ENCODE results near the gene COL7A1. TPM values are rescaled to one million over a fixed set of nuclear protein-coding genes. Genes with fewer than 3 reads are reported as not detected.

COL7A1 gene
- total RNA-seq, 2 experiments from 2014 or later, result 0.40 to 1.4 TPM

DNA sequence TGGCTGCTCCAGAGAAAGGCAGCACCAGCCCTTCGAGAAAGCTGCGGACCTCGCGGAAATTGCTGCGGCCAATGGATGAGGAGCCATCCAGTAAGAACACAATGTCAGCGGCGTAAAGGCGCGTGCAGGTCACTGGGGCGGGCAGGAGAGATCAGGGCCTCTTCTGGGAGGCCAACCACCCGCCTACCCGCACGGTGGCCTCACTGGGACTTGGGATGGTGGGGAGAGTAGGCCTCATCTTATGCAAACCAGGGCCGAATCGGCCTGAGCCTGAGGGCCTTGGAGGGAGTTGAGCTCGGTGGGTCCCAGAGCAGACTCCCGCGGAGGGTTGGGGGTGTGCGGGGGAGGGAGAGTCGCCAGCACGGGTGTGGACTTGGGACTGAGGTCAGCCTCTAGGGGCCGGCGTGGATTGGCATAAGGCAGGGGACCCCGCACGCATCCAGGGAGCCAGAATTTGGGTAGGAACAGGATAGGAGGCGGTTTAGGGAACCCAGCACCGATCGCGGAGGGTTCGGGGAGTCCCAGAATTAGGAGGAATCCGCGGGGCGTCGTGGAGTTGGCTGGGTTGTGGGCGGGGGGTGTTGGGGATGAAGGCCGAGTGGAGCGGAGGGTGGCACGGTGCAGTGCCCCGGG lies 596 bp downstream of the COL7A1 start:
- DNase-seq, result no peak
- H3K36me3 Mint-ChIP-seq (ENCODE audit: low read depth), result peaks cover 10% of the 10 kb centered on the region
- POLR2A ChIA-PET, result no interaction called here
- no peaks in the 10 kb centered on the region for H3K9me3 Mint-ChIP-seq
- peaks cover 7% of the 10 kb centered on the region for H3K4me1 Mint-ChIP-seq
- CTCF ChIA-PET, result no interaction called here
- H3K27ac Mint-ChIP-seq, result no peak overlapping the region
- peaks cover 28% of the 10 kb centered on the region for H3K27me3 Mint-ChIP-seq
- no peak overlapping the region for H3K4me3 Mint-ChIP-seq

- POLR2A ChIA-PET, result no interaction called here
- DNase-seq, result no peak
- Mint-ChIP-seq H3K9me3 (no peaks in the 10 kb centered on the region), H3K27ac (no peak overlapping the region), H3K4me3 (no peak overlapping the region), H3K4me1 (peaks cover 7% of the 10 kb centered on the region), H3K27me3 (peaks cover 36% of the 10 kb centered on the region), H3K36me3 (ENCODE audit: low read depth) (no peaks in the 10 kb centered on the region)
- CTCF ChIA-PET, result no interaction called here
Observed at GRCh38 chr3:48593337-48593736, 1.8 kb downstream of the COL7A1 start.

GRCh38 chr3:48592519-48593087 lies 2.5 kb downstream of the COL7A1 start:
- Mint-ChIP-seq H3K27me3 (peaks cover 36% of the 10 kb centered on the region), H3K4me3 (no peak overlapping the region), H3K36me3 (ENCODE audit: low read depth) (no peaks in the 10 kb centered on the region), H3K9me3 (no peaks in the 10 kb centered on the region), H3K27ac (no peak overlapping the region), H3K4me1 (peaks cover 7% of the 10 kb centered on the region)
- no peak for DNase-seq
- POLR2A ChIA-PET, result no interaction called here
- CTCF ChIA-PET, result interaction anchor here (0.5 kb wide), 1 partner anchor 192 kb away, joined by 4 read pairs; no protein-coding TSS in a partner anchor

GRCh38 chr3:48591886-48592518 lies 3.1 kb downstream of the COL7A1 start:
- Mint-ChIP-seq H3K27me3 (peaks cover 36% of the 10 kb centered on the region), H3K4me3 (no peak overlapping the region), H3K36me3 (ENCODE audit: low read depth) (no peaks in the 10 kb centered on the region), H3K9me3 (no peaks in the 10 kb centered on the region), H3K27ac (no peak overlapping the region), H3K4me1 (peaks cover 7% of the 10 kb centered on the region)
- ChIA-PET CTCF (interaction anchor here (0.5 kb wide), 1 partner anchor 191 kb away, joined by 4 read pairs; no protein-coding TSS in a partner anchor), POLR2A (no interaction called here)
- no peak for DNase-seq

DNA sequence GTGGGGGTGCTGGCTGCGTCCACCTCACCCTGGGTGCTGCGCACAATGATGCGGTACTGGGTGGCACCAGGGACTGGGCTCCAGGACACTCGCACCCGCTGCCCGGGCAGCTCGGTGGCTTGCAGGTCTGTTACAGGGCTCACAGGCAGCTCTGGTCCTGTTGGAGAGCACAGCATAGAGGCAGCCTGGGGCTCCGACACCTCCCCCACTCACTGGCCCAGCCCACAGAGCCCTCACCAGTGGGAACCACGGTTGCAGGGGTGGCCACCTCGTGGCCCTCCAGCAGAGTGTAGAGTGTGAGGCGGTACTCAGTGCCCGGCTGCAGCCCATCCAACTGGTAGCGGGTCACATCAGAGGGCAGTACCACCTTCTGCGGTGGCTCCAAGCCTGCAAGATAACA lies 3.7 kb downstream of the COL7A1 start:
- H3K4me1 Mint-ChIP-seq, result peaks cover 7% of the 10 kb centered on the region
- no peak for DNase-seq
- POLR2A ChIA-PET, result no interaction called here
- no peak overlapping the region for H3K4me3 Mint-ChIP-seq
- no peaks in the 10 kb centered on the region for H3K9me3 Mint-ChIP-seq
- no peak overlapping the region for H3K27ac Mint-ChIP-seq
- CTCF ChIA-PET, result no interaction called here
- H3K27me3 Mint-ChIP-seq, result peaks cover 36% of the 10 kb centered on the region
- no peaks in the 10 kb centered on the region for H3K36me3 Mint-ChIP-seq (ENCODE audit: low read depth)

GRCh38 chr3:48588230-48588629 lies 6.9 kb downstream of the COL7A1 start:
- no peak for DNase-seq
- POLR2A ChIA-PET, result no interaction called here
- no peak overlapping the region for H3K4me3 Mint-ChIP-seq
- H3K27ac Mint-ChIP-seq, result no peak overlapping the region
- H3K4me1 Mint-ChIP-seq, result no peaks in the 10 kb centered on the region
- H3K9me3 Mint-ChIP-seq, result no peaks in the 10 kb centered on the region
- H3K36me3 Mint-ChIP-seq (ENCODE audit: low read depth), result no peaks in the 10 kb centered on the region
- peaks cover 21% of the 10 kb centered on the region for H3K27me3 Mint-ChIP-seq
- CTCF ChIA-PET, result no interaction called here

DNA sequence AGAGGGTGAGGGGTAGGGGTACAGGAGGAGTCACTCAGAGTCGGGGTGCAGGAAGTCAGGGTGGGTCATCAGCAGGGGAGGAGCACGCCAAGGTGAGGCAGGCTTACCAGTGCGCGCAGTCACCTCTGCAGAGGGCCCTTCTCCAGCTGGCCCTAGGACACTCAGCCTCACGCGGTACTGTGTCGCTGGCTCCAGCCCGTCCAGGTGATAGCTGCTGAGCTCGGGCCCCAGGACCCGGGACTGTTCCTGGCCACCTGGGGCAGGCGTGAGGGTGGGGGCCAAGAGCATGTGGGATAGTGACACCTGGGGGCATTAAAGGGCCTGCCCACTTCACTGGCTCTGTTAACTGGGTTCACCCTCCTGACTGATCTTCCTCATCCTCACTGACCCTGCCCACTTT lies 7.4 kb downstream of the COL7A1 start:
- H3K27me3 Mint-ChIP-seq, result peaks cover 18% of the 10 kb centered on the region
- ChIA-PET CTCF (no interaction called here), POLR2A (no interaction called here)
- no peaks in the 10 kb centered on the region for H3K4me1 Mint-ChIP-seq
- DNase-seq, result no peak
- H3K36me3 Mint-ChIP-seq (ENCODE audit: low read depth), result no peaks in the 10 kb centered on the region
- H3K27ac Mint-ChIP-seq, result no peak overlapping the region
- H3K4me3 Mint-ChIP-seq, result no peak overlapping the region
- no peaks in the 10 kb centered on the region for H3K9me3 Mint-ChIP-seq

DNA sequence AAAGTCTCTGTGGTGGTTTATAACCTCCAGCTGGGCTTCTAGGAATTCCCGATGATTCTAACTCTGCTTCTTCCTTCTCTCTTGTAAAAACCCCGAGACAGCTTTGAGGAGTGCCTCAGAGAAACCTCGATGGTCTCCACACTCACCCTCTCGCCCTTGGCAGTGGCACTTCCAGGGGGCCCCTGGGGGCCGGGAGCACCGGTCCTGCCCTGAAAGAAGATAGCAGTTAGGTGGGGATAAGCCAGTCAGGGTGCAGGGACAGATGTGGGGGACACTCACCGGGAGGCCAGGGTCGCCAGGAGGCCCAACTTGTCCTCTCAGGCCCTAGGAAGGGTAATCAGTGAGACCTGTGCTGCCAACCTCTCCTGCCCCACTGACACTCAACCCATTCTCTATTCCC lies 9.7 kb downstream of the COL7A1 start:
- Mint-ChIP-seq H3K4me1 (no peaks in the 10 kb centered on the region), H3K27me3 (peaks cover 12% of the 10 kb centered on the region), H3K36me3 (ENCODE audit: low read depth) (no peaks in the 10 kb centered on the region), H3K27ac (no peak overlapping the region), H3K9me3 (no peaks in the 10 kb centered on the region), H3K4me3 (no peak overlapping the region)
- ChIA-PET POLR2A (no interaction called here), CTCF (no interaction called here)
- no peak for DNase-seq

- H3K4me3 Mint-ChIP-seq, result no peak overlapping the region
- no peaks in the 10 kb centered on the region for H3K36me3 Mint-ChIP-seq (ENCODE audit: low read depth)
- H3K4me1 Mint-ChIP-seq, result no peaks in the 10 kb centered on the region
- ChIA-PET CTCF (no interaction called here), POLR2A (no interaction called here)
- peaks cover 11% of the 10 kb centered on the region for H3K27me3 Mint-ChIP-seq
- no peak for DNase-seq
- H3K27ac Mint-ChIP-seq, result no peak overlapping the region
- no peaks in the 10 kb centered on the region for H3K9me3 Mint-ChIP-seq
Observed at GRCh38 chr3:48584836-48585235, 10.3 kb downstream of the COL7A1 start.

- Mint-ChIP-seq H3K9me3 (no peaks in the 10 kb centered on the region), H3K27ac (no peak overlapping the region), H3K4me1 (no peaks in the 10 kb centered on the region), H3K4me3 (no peak overlapping the region), H3K36me3 (ENCODE audit: low read depth) (no peaks in the 10 kb centered on the region), H3K27me3 (no peaks in the 10 kb centered on the region)
- CTCF ChIA-PET, result no interaction called here
- DNase-seq, result no peak
- POLR2A ChIA-PET, result no interaction called here
Observed at GRCh38 chr3:48581621-48582481, 13.3 kb downstream of the COL7A1 start.

GRCh38 chr3:48576647-48577046 lies 18.5 kb downstream of the COL7A1 start:
- POLR2A ChIA-PET, result no interaction called here
- CTCF ChIA-PET, result no interaction called here
- no peaks in the 10 kb centered on the region for H3K4me1 Mint-ChIP-seq

DNA sequence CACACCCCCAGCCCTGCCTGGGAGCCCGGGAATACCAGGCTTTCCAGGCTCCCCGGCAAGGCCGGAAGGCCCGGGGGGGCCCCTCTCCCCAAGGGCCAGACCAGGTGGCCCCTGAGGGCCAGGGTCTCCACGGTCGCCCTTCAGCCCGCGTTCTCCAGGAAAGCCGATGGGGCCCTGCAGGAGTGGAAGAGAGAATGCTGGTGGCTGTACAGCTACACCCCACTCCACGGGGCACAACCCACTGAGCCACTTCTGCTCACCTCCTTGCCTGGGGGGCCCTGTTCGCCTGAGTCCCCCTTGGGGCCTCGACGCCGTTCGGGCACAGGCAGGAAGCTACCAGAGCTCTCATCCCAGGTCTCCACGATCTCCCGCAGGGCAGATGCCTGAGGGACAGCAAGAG lies 19.8 kb downstream of the COL7A1 start:
- ChIA-PET POLR2A (no interaction called here), CTCF (interaction anchor here (0.6 kb wide), 1 partner anchor 350 kb away, joined by 3 read pairs; no protein-coding TSS in a partner anchor)

More at GRCh38 chr3:48576647-48577046, 18.5 kb downstream of the COL7A1 start:
- Mint-ChIP-seq H3K36me3 (ENCODE audit: low read depth) (no peaks in the 10 kb centered on the region), H3K4me3 (no peak overlapping the region), H3K27ac (no peak overlapping the region), H3K9me3 (no peaks in the 10 kb centered on the region), H3K27me3 (no peaks in the 10 kb centered on the region)
- DNase-seq, result no peak

GRCh38 chr3:48573973-48574585 lies 21.1 kb downstream of the COL7A1 start:
- H3K27ac Mint-ChIP-seq, result no peak overlapping the region
- no peak for DNase-seq
- no peaks in the 10 kb centered on the region for H3K4me1 Mint-ChIP-seq
- ChIA-PET CTCF (no interaction called here), POLR2A (no interaction called here)
- no peak overlapping the region for H3K4me3 Mint-ChIP-seq
- no peaks in the 10 kb centered on the region for H3K27me3 Mint-ChIP-seq
- H3K36me3 Mint-ChIP-seq (ENCODE audit: low read depth), result no peaks in the 10 kb centered on the region
- H3K9me3 Mint-ChIP-seq, result no peaks in the 10 kb centered on the region

More for the DNA sequence above, 19.8 kb downstream of the COL7A1 start:
- H3K36me3 Mint-ChIP-seq (ENCODE audit: low read depth), result no peaks in the 10 kb centered on the region
- no peaks in the 10 kb centered on the region for H3K9me3 Mint-ChIP-seq
- no peak overlapping the region for H3K4me3 Mint-ChIP-seq
- no peaks in the 10 kb centered on the region for H3K27me3 Mint-ChIP-seq
- no peak for DNase-seq
- H3K27ac Mint-ChIP-seq, result no peak overlapping the region
- H3K4me1 Mint-ChIP-seq, result no peaks in the 10 kb centered on the region
